Trophoblast cell (in vitro differentiated cells and primary cell): ENCODE results near the gene TP53I3.
"Not testable (repeated sequence)": the region's sequence is repeated elsewhere in the genome, so short reads cannot be mapped to it uniquely, and the experiment has no call there.

Experiments used
- DNase-seq, 2 donors: peaks; one replicate each; pipeline ENCODE4 v3.0.0-alpha.2; 2016
- H2AFZ ChIP-seq: 2 replicates; pipeline ENCODE4 v1.6.1; 2013; ENCODE audit warnings: low read length, moderate library complexity, mild to moderate bottlenecking; ENCODE audit not compliant: insufficient read depth, poor library complexity
- H2AK5ac ChIP-seq: 2 replicates; pipeline ENCODE4 v1.6.1; 2013; ENCODE audit warnings: mild to moderate bottlenecking, low read length
- H2BK120ac ChIP-seq: 2 replicates; pipeline ENCODE4 v1.6.1; 2013; ENCODE audit warnings: low read length, mild to moderate bottlenecking, moderate library complexity; ENCODE audit not compliant: insufficient read depth, poor library complexity
- H2BK12ac ChIP-seq: 2 replicates; pipeline ENCODE4 v1.6.1; 2013; ENCODE audit warnings: mild to moderate bottlenecking, low read length, moderate library complexity
- H2BK5ac ChIP-seq: 2 replicates; pipeline ENCODE4 v1.6.1; 2013; ENCODE audit warnings: low read length, low read depth, moderate library complexity, mild to moderate bottlenecking; ENCODE audit not compliant: poor library complexity
- H3K14ac ChIP-seq: 2 replicates; pipeline ENCODE4 v1.6.1; 2013; ENCODE audit warnings: mild to moderate bottlenecking, low read length
- H3K18ac ChIP-seq: 2 replicates; pipeline ENCODE4 v1.6.1; 2013; ENCODE audit warnings: mild to moderate bottlenecking, low read length
- H3K23ac ChIP-seq: 2 replicates; pipeline ENCODE4 v1.6.1; 2013; ENCODE audit warnings: low read length
- H3K27ac ChIP-seq: 2 replicates; pipeline ENCODE4 v1.5.1; 2013; ENCODE audit warnings: low read depth, mild to moderate bottlenecking, inconsistent platforms, low read length, moderate library complexity
- H3K27me3 ChIP-seq: 2 replicates; pipeline ENCODE4 v1.6.1; 2013; ENCODE audit warnings: inconsistent platforms, mild to moderate bottlenecking, low read length, moderate library complexity; ENCODE audit not compliant: insufficient read depth
- H3K36me3 ChIP-seq, 2 experiments: 1 replicate in 1 of 2; 2 replicates in 1 of 2; pipeline ENCODE4 v1.6.1; 2013; ENCODE audit warnings: low read length in 2 of 2, mild to moderate bottlenecking in 2 of 2, moderate library complexity in 1 of 2; ENCODE audit not compliant: insufficient read depth in 2 of 2, control insufficient read depth in 1 of 2
- H3K4ac ChIP-seq: 2 replicates; pipeline ENCODE4 v1.6.1; 2013; ENCODE audit warnings: low read depth, mild to moderate bottlenecking, low read length, moderate library complexity
- H3K4me1 ChIP-seq, 2 experiments: 1 replicate in 1 of 2; 2 replicates in 1 of 2; pipeline ENCODE4 v1.6.1; 2013; ENCODE audit warnings: low read length in 2 of 2, mild to moderate bottlenecking in 2 of 2, moderate library complexity in 1 of 2; ENCODE audit not compliant: insufficient read depth in 2 of 2, control insufficient read depth in 1 of 2
- H3K4me2 ChIP-seq: 2 replicates; pipeline ENCODE4 v1.6.1; 2013; ENCODE audit warnings: inconsistent platforms, mild to moderate bottlenecking, low read length, moderate library complexity
- H3K4me3 ChIP-seq: 2 replicates; pipeline ENCODE4 v1.5.1; 2013; ENCODE audit warnings: mild to moderate bottlenecking, low read depth, low read length, inconsistent platforms
- H3K79me1 ChIP-seq: one replicate; pipeline ENCODE4 v1.6.1; 2013; ENCODE audit warnings: low read length
- H3K79me2 ChIP-seq: 2 replicates; pipeline ENCODE4 v1.6.1; 2013; ENCODE audit warnings: low read length, mild to moderate bottlenecking; ENCODE audit not compliant: control insufficient read depth, insufficient read depth, poor library complexity
- H3K9ac ChIP-seq: 2 replicates; pipeline ENCODE4 v1.6.1; 2013; ENCODE audit warnings: mild to moderate bottlenecking, low read length
- H3K9me3 ChIP-seq: 2 replicates; pipeline ENCODE4 v1.6.1; 2013; ENCODE audit warnings: low read depth, mild to moderate bottlenecking, control low read depth, inconsistent platforms, low read length; ENCODE audit not compliant: insufficient read depth
- H4K12ac ChIP-seq: 2 replicates; pipeline ENCODE4 v1.6.1; 2013; ENCODE audit warnings: low read depth, mild to moderate bottlenecking, low read length, moderate library complexity
- H4K8ac ChIP-seq: 2 replicates; pipeline ENCODE4 v1.6.1; 2013; ENCODE audit warnings: low read depth, mild to moderate bottlenecking, low read length, moderate library complexity
- H4K91ac ChIP-seq: one replicate; pipeline ENCODE4 v1.6.1; 2013; ENCODE audit warnings: low read depth, mild to moderate bottlenecking, low read length, moderate library complexity
- WGBS: extraction: QIAGEN DNeasy Blood & Tissue Kit; methylation state at CpG from one replicate; pipeline ENCODE4 v1.1.7; 2013; ENCODE audit warnings: missing lambda C conversion rate; ENCODE audit not compliant: insufficient read length, insufficient coverage; ENCODE audit errors: extremely low coverage; 5-methylcytosine and 5-hydroxymethylcytosine counted together

The TP53I3 gene

GRCh38 chr2:24109431-24109830 is 24.8 kb upstream of the TP53I3 start:
- not testable (repeated sequence) for H3K9ac ChIP-seq, H3K4me2 ChIP-seq, H3K4me1 ChIP-seq, H3K4ac ChIP-seq, H3K9me3 ChIP-seq, DNase-seq, H2BK120ac ChIP-seq, H3K36me3 ChIP-seq, H2AK5ac ChIP-seq, H3K27ac ChIP-seq, H3K18ac ChIP-seq, H3K23ac ChIP-seq, H4K91ac ChIP-seq, H2BK12ac ChIP-seq, H3K79me2 ChIP-seq, H3K4me3 ChIP-seq, H2AFZ ChIP-seq, H3K79me1 ChIP-seq, H3K27me3 ChIP-seq, H4K12ac ChIP-seq, H3K14ac ChIP-seq, H4K8ac ChIP-seq, H2BK5ac ChIP-seq
- no CpG with 5 or more reads among the region's 1 CpG for WGBS

- Histone ChIP-seq H2AFZ (no peak overlapping the region), H3K4me3 (no peak overlapping the region), H3K14ac (no peak overlapping the region), H3K79me2 (no peaks in the 10 kb centered on the region), H4K12ac (no peak overlapping the region), H4K8ac (no peak overlapping the region), H3K4me1 (peaks cover 6 to 9% of the 10 kb centered on the region in 2 experiments), H3K23ac (no peak overlapping the region), H2AK5ac (no peak overlapping the region), H3K27ac (no peak overlapping the region), H3K9ac (no peak overlapping the region), H3K4ac (no peak overlapping the region), H2BK5ac (no peak overlapping the region), H3K79me1 (no peaks in the 10 kb centered on the region), H3K27me3 (no peaks in the 10 kb centered on the region), H2BK120ac (no peak overlapping the region), H3K4me2 (no peak overlapping the region), H3K18ac (no peak overlapping the region), H2BK12ac (no peak overlapping the region), H3K36me3 (no peaks in the 10 kb centered on the region), H3K9me3 (peaks cover 2% of the 10 kb centered on the region), H4K91ac (no peak overlapping the region)
- WGBS = no CpG with 5 or more reads among the region's 1 CpG
- no peak for DNase-seq
Observed at GRCh38 chr2:24107336-24107735, 22.7 kb upstream of the TP53I3 start.

GRCh38 chr2:24106786-24107185 is 22.2 kb upstream of the TP53I3 start:
- H4K91ac ChIP-seq = no peak overlapping the region
- H3K27ac ChIP-seq = no peak overlapping the region
- no peaks in the 10 kb centered on the region for H3K79me2 ChIP-seq
- no peak overlapping the region for H4K8ac ChIP-seq
- no peaks in the 10 kb centered on the region for H3K79me1 ChIP-seq
- no peak overlapping the region for H4K12ac ChIP-seq
- no peak overlapping the region for H2BK120ac ChIP-seq
- H3K4me1 ChIP-seq = peaks cover 6 to 9% of the 10 kb centered on the region in 2 experiments
- H3K18ac ChIP-seq = no peak overlapping the region
- no peak overlapping the region for H2BK5ac ChIP-seq
- no peak overlapping the region for H3K9ac ChIP-seq
- no peak overlapping the region for H2AK5ac ChIP-seq
- H3K9me3 ChIP-seq = peaks cover 2% of the 10 kb centered on the region
- H3K36me3 ChIP-seq = no peaks in the 10 kb centered on the region
- H3K4me2 ChIP-seq = no peak overlapping the region
- no peak overlapping the region for H3K23ac ChIP-seq
- H3K27me3 ChIP-seq = no peaks in the 10 kb centered on the region
- no peak overlapping the region for H3K4me3 ChIP-seq
- DNase-seq = no peak
- no peak overlapping the region for H3K14ac ChIP-seq
- no peak overlapping the region for H2BK12ac ChIP-seq
- H2AFZ ChIP-seq = no peak overlapping the region
- no peak overlapping the region for H3K4ac ChIP-seq

- no peak overlapping the region for H4K91ac ChIP-seq
- no peaks in the 10 kb centered on the region for H3K79me2 ChIP-seq
- H4K8ac ChIP-seq = no peak overlapping the region
- no peaks in the 10 kb centered on the region for H3K79me1 ChIP-seq
- H2BK12ac ChIP-seq = no peak overlapping the region
- H2BK5ac ChIP-seq = no peak overlapping the region
- H4K12ac ChIP-seq = no peak overlapping the region
- H3K4me3 ChIP-seq = no peak overlapping the region
- H3K27me3 ChIP-seq = no peaks in the 10 kb centered on the region
- no CpG with 5 or more reads among the region's 2 CpGs for WGBS
- no peak overlapping the region for H3K4me2 ChIP-seq
- peaks cover 2% of the 10 kb centered on the region for H3K9me3 ChIP-seq
- no peak overlapping the region for H3K23ac ChIP-seq
- no peak for DNase-seq
- no peak overlapping the region for H3K18ac ChIP-seq
- no peak overlapping the region for H2AFZ ChIP-seq
- H3K4ac ChIP-seq = no peak overlapping the region
- peaks cover 2 to 4% of the 10 kb centered on the region in 2 experiments for H3K4me1 ChIP-seq
- no peak overlapping the region for H3K14ac ChIP-seq
- H2AK5ac ChIP-seq = no peak overlapping the region
- no peak overlapping the region for H2BK120ac ChIP-seq
- H3K27ac ChIP-seq = no peak overlapping the region
- H3K9ac ChIP-seq = no peak overlapping the region
- H3K36me3 ChIP-seq = no peaks in the 10 kb centered on the region
Observed at GRCh38 chr2:24105816-24106215, 21.2 kb upstream of the TP53I3 start.
